Caco-2 (cell line): ENCODE data around the gene MFRP. TPM values are rescaled to one million over a fixed set of nuclear protein-coding genes. Genes with fewer than 3 reads are reported as not detected.

Source experiments
- BruUV-seq: library from RNA; stranded (reverse); fragments of 400-500 nt; replicated peaks from 2 replicates; lab custom pipeline; 2021; lab: Mats Ljungman, UMichigan
- CTCF ChIA-PET: fragments of 300-600 bp; sonication (Branson Sonifier 250); formaldehyde crosslinking; loops from one replicate; lab custom pipeline; 2022; ENCODE audit warnings: antibody characterized with exemption; lab: Charles Lee
- POLR2A ChIA-PET: fragments of 300-600 bp; sonication (Branson Sonifier 250); formaldehyde crosslinking; loops from one replicate; lab custom pipeline; 2022; ENCODE audit warnings: antibody characterized with exemption; lab: Charles Lee
- DNase-seq, 2 experiments: peaks; one replicate each; pipeline versions ENCODE4 v3.0.0 to v3.0.0-alpha.2; 2020 to 2022
- H3K27me3 ChIP-seq: replicated peaks from 2 replicates; pipeline ENCODE4 v1.6.0; 2011; ENCODE audit warnings: low read length; ENCODE audit not compliant: control insufficient read depth, insufficient read depth
- H3K36me3 ChIP-seq: 2 replicates; pipeline ENCODE4 v1.5.1; 2011; ENCODE audit warnings: low read length; ENCODE audit not compliant: control insufficient read depth, insufficient read depth
- H3K4me1 ChIP-seq: fragments of 250-450 bp; sonication (Bioruptor Pico); 2 replicates; pipeline ENCODE4 v1.5.1; 2020; ENCODE audit warnings: mild to moderate bottlenecking
- H3K4me3 ChIP-seq: 2 replicates; pipeline ENCODE4 v1.5.1; 2011; ENCODE audit warnings: low read depth, mild to moderate bottlenecking, control low read depth, low read length
- H3K9me3 ChIP-seq: fragments of 250-450 bp; sonication (Bioruptor Pico); 2 replicates; pipeline ENCODE4 v1.5.1; 2020; ENCODE audit warnings: mild to moderate bottlenecking, moderate library complexity
- H3K27ac Mint-ChIP-seq: one replicate; pipeline ENCODE4 v1.8.0; 2022; ENCODE audit warnings: mixed read lengths; ENCODE audit not compliant: unreplicated experiment
- H3K27me3 Mint-ChIP-seq: one replicate; pipeline ENCODE4 v1.8.0; 2022; ENCODE audit warnings: mixed read lengths; ENCODE audit not compliant: insufficient read depth, unreplicated experiment
- H3K36me3 Mint-ChIP-seq: one replicate; pipeline ENCODE4 v1.8.0; 2022; ENCODE audit warnings: mild to moderate bottlenecking, mixed read lengths; ENCODE audit not compliant: insufficient read depth, unreplicated experiment
- H3K4me1 Mint-ChIP-seq: one replicate; pipeline ENCODE4 v1.8.0; 2022; ENCODE audit warnings: low read depth, mixed read lengths; ENCODE audit not compliant: unreplicated experiment
- H3K4me3 Mint-ChIP-seq: one replicate; pipeline ENCODE4 v1.8.0; 2022; ENCODE audit warnings: mild to moderate bottlenecking, moderate library complexity, mixed read lengths; ENCODE audit not compliant: unreplicated experiment
- H3K9me3 Mint-ChIP-seq: one replicate; pipeline ENCODE4 v1.8.0; 2022; ENCODE audit warnings: mixed read lengths; ENCODE audit not compliant: unreplicated experiment
- CTCF ChIP-seq, 2 experiments: fragments of 200-600 bp in 1 of 2; IDR thresholded peaks; 1 replicate in 1 of 2; 2 replicates in 1 of 2; pipeline versions ENCODE4 v1.5.1 to v1.8.0; 2011 to 2022; ENCODE audit warnings: antibody characterized with exemption in 1 of 2, control low read depth in 1 of 2, inconsistent platforms in 1 of 2, low read depth in 1 of 2, low read length in 1 of 2, mild to moderate bottlenecking in 1 of 2, moderate library complexity in 1 of 2; ENCODE audit not compliant: insufficient read depth in 1 of 2, severe bottlenecking in 1 of 2, unreplicated experiment in 1 of 2
- intact Hi-C: fragments of 100-400 bp; cut with micrococcal nuclease; formaldehyde crosslinking; loops from one replicate; pipeline ENCODE4 v1.10.0; 2022; ENCODE audit not compliant: unreplicated experiment
- total RNA-seq: library from RNA; stranded (reverse); gene quantifications from 2 replicates; pipeline ENCODE4 v1.2.3, GENCODE V29; 2022

The MFRP gene
- total RNA-seq, 1 experiment from 2014 or later = not detected

- no peaks in the 10 kb centered on the region for H3K27me3 ChIP-seq
- CTCF ChIA-PET = interaction anchor here (0.6 to 1.2 kb wide), 2 partner anchors 35 to 181 kb away, joined by 3 to 4 read pairs; no protein-coding TSS in a partner anchor
These were observed 43.2 kb downstream of the MFRP start for GRCh38 chr11:119303227-119303718.

GRCh38 chr11:119300198-119300964, 46.1 kb downstream of the MFRP start:
- H3K36me3 Mint-ChIP-seq = peaks cover 73% of the 10 kb centered on the region
- no TSS peak for BruUV-seq
- no peak for TF ChIP-seq CTCF (IDR thresholded peaks at IDR 0.05; ENCODE audit: insufficient read depth in 1 of 2, low read depth in 1 of 2, low read length in 1 of 2, severe bottlenecking in 1 of 2, unreplicated experiment in 1 of 2)
- POLR2A ChIA-PET = no interaction called here
- no peaks in the 10 kb centered on the region for H3K9me3 Mint-ChIP-seq
- Histone ChIP-seq H3K36me3 (peaks cover 18% of the 10 kb centered on the region), H3K9me3 (no peaks in the 10 kb centered on the region), H3K4me3 (no peak overlapping the region), H3K4me1 (no peaks in the 10 kb centered on the region), H3K27me3 (no peaks in the 10 kb centered on the region)
- intact Hi-C loops = no loop called here
- no peaks in the 10 kb centered on the region for H3K27me3 Mint-ChIP-seq
- H3K4me3 Mint-ChIP-seq = no peak overlapping the region
- CTCF ChIA-PET = interaction anchor here (0.5 to 0.6 kb wide), 2 partner anchors 11 to 38 kb away, joined by 3 read pairs; no protein-coding TSS in a partner anchor
- no peak overlapping the region for H3K27ac Mint-ChIP-seq
- H3K4me1 Mint-ChIP-seq = no peaks in the 10 kb centered on the region
- DNase-seq = no peak

More at GRCh38 chr11:119303227-119303718, 43.2 kb downstream of the MFRP start:
- POLR2A ChIA-PET = no interaction called here
- no peaks in the 10 kb centered on the region for H3K9me3 Mint-ChIP-seq
- no peak for DNase-seq
- Histone ChIP-seq H3K4me3 (no peak overlapping the region), H3K4me1 (no peaks in the 10 kb centered on the region), H3K36me3 (peaks cover 11% of the 10 kb centered on the region), H3K9me3 (no peaks in the 10 kb centered on the region)
- H3K4me1 Mint-ChIP-seq = no peaks in the 10 kb centered on the region
- BruUV-seq = no TSS peak
- H3K36me3 Mint-ChIP-seq = peaks cover 60% of the 10 kb centered on the region
- no peak for TF ChIP-seq CTCF (IDR thresholded peaks at IDR 0.05; ENCODE audit: insufficient read depth in 1 of 2, low read depth in 1 of 2, low read length in 1 of 2, severe bottlenecking in 1 of 2, unreplicated experiment in 1 of 2)
- intact Hi-C loops = no loop called here
- H3K27me3 Mint-ChIP-seq = no peaks in the 10 kb centered on the region
- no peak overlapping the region for H3K27ac Mint-ChIP-seq
- H3K4me3 Mint-ChIP-seq = no peak overlapping the region

- CTCF ChIA-PET = interaction anchor here (0.5 to 0.6 kb wide), 2 partner anchors 12 to 16 kb away, joined by 3 to 4 read pairs; no protein-coding TSS in a partner anchor
- DNase-seq = no peak
- TF ChIP-seq CTCF (IDR thresholded peaks at IDR 0.05; ENCODE audit: insufficient read depth in 1 of 2, low read depth in 1 of 2, low read length in 1 of 2, severe bottlenecking in 1 of 2, unreplicated experiment in 1 of 2) = no peak
- no peaks in the 10 kb centered on the region for H3K27me3 ChIP-seq
- no peaks in the 10 kb centered on the region for H3K4me1 ChIP-seq
- intact Hi-C loops = no loop called here
- no TSS peak for BruUV-seq
- Mint-ChIP-seq H3K27me3 (no peaks in the 10 kb centered on the region), H3K36me3 (peaks cover 65% of the 10 kb centered on the region), H3K4me3 (no peak overlapping the region), H3K9me3 (no peaks in the 10 kb centered on the region), H3K27ac (no peak overlapping the region), H3K4me1 (no peaks in the 10 kb centered on the region)
- no peaks in the 10 kb centered on the region for H3K9me3 ChIP-seq
- peaks cover 18% of the 10 kb centered on the region for H3K36me3 ChIP-seq
- H3K4me3 ChIP-seq = no peak overlapping the region
- POLR2A ChIA-PET = no interaction called here
These were observed 47.1 kb downstream of the MFRP start for GRCh38 chr11:119299416-119299815.
